22Rv1 (cell line): ENCODE measurements around the gene TRIM56.
"Not testable (repeated sequence)": the region's sequence is repeated elsewhere in the genome, so short reads cannot be mapped to it uniquely, and the experiment has no call there.

ENCODE experiments used
- H3K27ac ChIP-seq: fragments of 450-650 bp; 2 replicates; pipeline ENCODE4 v1.5.1; 2017
- CTCF ChIP-seq: fragments of 450-650 bp; IDR thresholded peaks from 2 replicates; pipeline ENCODE4 v1.5.1; 2017; ENCODE audit warnings: mild to moderate bottlenecking
- ZFX ChIP-seq: fragments of 450-650 bp; IDR thresholded peaks from 2 replicates; pipeline ENCODE4 v1.6.1; 2017; ENCODE audit warnings: antibody characterized with exemption, borderline replicate concordance

TRIM56 gene

GRCh38 chr7:101124376-101125056 is 39.2 kb downstream of the TRIM56 start:
- no peak for TF ChIP-seq CTCF
- no peak for TF ChIP-seq ZFX
- no peak overlapping the region for H3K27ac ChIP-seq

DNA sequence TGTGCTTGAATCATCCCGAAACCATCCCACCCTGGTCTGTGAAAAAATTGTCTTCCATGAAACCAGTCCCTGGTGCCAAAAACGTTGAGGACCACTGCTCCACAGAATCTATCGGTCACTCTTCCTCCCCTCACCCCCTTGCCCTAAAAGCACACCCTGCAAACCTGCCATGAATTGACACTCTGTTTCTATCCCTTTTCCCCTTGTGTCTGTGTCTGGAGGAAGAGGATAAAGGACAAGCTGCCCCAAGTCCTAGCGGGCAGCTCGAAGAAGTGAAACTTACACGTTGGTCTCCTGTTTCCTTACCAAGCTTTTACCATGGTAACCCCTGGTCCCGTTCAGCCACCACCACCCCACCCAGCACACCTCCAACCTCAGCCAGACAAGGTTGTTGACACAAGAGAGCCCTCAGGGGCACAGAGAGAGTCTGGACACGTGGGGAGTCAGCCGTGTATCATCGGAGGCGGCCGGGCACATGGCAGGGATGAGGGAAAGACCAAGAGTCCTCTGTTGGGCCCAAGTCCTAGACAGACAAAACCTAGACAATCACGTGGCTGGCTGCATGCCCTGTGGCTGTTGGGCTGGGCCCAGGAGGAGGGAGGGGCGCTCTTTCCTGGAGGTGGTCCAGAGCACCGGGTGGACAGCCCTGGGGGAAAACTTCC is 40.8 kb downstream of the TRIM56 start:
- H3K27ac ChIP-seq, result no peak overlapping the region
- no peak for TF ChIP-seq CTCF
- no peak for TF ChIP-seq ZFX

DNA sequence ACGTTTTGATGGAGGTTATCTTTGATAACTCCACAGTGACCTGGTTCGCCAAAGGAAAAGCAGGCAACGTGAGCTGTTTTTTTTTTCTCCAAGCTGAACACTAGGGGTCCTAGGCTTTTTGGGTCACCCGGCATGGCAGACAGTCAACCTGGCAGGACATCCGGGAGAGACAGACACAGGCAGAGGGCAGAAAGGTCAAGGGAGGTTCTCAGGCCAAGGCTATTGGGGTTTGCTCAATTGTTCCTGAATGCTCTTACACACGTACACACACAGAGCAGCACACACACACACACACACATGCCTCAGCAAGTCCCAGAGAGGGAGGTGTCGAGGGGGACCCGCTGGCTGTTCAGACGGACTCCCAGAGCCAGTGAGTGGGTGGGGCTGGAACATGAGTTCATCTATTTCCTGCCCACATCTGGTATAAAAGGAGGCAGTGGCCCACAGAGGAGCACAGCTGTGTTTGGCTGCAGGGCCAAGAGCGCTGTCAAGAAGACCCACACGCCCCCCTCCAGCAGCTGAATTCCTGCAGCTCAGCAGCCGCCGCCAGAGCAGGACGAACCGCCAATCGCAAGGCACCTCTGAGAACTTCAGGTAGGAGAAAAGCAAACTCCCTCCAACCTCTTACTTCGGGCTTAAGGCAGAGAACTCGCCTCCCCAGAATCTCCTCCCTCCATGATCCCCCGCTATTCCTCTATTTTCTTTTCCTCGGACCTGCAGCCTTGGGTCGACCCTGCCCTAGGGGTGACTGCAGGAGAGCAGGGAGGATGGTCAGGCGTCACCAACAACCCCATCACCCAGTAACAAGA is 41.6 kb downstream of the TRIM56 start, which contains the start of gene SERPINE1:
SERPINE1 (plus strand) TSS at position 454 of the 809 bp plus-strand sequence. CDS start 1,290 bp downstream, outside the sequence.
- H3K27ac ChIP-seq, result no peak within 1 kb of the TSS
- no peak for TF ChIP-seq ZFX
- TF ChIP-seq CTCF, result peak; percentile 18; the same call in 1 of the 2 replicates

- TF ChIP-seq ZFX (no peak), CTCF (no peak)
- H3K27ac ChIP-seq, result no peak overlapping the region
These were observed 42.3 kb downstream of the TRIM56 start for GRCh38 chr7:101127460-101128039.

DNA sequence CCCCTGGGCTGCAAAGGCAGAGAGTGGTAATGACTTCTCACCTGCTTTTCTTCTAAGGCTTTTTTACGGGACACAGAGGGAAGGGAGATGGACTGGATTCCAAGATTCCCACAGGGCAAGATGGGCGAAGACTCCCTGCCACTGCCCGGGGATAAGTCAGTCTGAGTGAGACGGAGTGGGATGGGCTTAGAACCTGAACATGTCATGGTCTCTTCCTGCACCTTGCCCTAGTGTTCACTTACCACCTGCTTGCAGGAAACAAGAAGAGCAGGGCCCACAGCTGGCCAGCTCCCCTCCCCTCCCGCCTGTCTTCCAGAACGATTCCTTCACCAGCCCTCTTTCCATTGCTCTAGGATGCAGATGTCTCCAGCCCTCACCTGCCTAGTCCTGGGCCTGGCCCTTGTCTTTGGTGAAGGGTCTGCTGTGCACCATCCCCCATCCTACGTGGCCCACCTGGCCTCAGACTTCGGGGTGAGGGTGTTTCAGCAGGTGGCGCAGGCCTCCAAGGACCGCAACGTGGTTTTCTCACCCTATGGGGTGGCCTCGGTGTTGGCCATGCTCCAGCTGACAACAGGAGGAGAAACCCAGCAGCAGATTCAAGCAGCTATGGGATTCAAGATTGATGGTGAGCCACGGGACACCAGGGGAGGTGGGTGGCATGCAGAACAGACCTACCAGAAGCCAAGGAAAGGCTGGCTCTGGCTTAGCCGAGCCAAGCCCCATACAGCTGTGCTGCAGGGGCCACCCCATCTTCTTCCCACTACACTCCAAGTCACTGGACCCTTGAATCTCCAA is 43.0 kb downstream of the TRIM56 start:
- TF ChIP-seq ZFX, result no peak
- no peak for TF ChIP-seq CTCF
- H3K27ac ChIP-seq, result no peak overlapping the region

GRCh38 chr7:101129603-101130117 is 44.4 kb downstream of the TRIM56 start:
- no peak for TF ChIP-seq ZFX
- TF ChIP-seq CTCF, result no peak
- no peak overlapping the region for H3K27ac ChIP-seq

GRCh38 chr7:101132626-101133600 is 47.6 kb downstream of the TRIM56 start:
- not testable (repeated sequence) for H3K27ac ChIP-seq
